Ecto neural progenitor cell (in vitro differentiated cells): ENCODE data around the gene AUH.
"Not testable (repeated sequence)": the region's sequence is repeated elsewhere in the genome, so short reads cannot be mapped to it uniquely, and the experiment has no call there.

Source experiments
- DNase-seq: peaks from one replicate; pipeline ENCODE4 v3.0.0-alpha.2; 2018; ENCODE audit warnings: low spot score

The AUH gene, protein sequence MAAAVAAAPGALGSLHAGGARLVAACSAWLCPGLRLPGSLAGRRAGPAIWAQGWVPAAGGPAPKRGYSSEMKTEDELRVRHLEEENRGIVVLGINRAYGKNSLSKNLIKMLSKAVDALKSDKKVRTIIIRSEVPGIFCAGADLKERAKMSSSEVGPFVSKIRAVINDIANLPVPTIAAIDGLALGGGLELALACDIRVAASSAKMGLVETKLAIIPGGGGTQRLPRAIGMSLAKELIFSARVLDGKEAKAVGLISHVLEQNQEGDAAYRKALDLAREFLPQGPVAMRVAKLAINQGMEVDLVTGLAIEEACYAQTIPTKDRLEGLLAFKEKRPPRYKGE

GRCh38 chr9:91361291-91362050, at the start of gene AUH:
Gene AUH (minus strand): TSS chr9:91361918. CDS start chr9:91361889, 29 bp downstream.
- peak; percentile 91 for DNase-seq

- DNase-seq = no peak
These were observed 49.5 kb upstream of the AUH start for GRCh38 chr9:91411096-91411771.

DNA sequence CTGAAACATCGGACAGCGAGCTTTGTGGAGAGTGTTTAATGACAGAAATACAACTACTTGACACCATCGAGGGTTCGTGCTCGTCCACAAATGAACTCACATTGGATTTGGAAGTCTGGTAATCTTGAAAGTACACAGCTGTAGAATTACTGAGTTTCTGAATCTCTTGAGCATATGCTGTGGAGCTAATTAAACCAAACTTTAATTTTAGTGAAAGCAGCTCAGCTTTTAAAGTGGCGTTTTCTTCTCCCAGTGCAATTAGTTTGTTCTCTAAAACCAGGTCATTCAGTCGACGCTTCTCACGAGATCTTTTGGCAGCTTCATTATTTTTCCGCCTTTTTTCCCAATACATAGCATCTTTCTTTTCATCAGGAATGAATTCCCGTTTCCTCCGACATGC, 48.4 kb upstream of the AUH start:
- no peak for DNase-seq

DNA sequence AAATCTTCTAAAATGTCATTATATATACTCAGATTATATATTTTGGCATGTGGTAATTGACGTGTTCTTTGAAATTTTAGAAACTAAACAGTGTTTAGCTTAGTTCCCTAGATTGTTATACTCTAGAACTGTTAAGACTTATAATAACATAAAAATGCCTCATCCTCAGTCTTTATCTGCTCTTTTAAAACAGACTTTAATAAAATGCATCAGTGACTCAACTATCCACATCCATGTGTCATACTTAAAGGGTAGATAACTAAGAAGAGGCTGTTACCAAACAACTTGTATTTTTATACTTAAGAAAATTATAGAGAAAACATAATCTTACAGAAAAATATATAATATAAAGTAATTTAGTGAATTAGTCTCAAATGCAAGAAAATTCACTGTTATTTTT, 46.8 kb upstream of the AUH start:
- no peak for DNase-seq

GRCh38 chr9:91407580-91408318, 46.0 kb upstream of the AUH start:
- DNase-seq = no peak

DNA sequence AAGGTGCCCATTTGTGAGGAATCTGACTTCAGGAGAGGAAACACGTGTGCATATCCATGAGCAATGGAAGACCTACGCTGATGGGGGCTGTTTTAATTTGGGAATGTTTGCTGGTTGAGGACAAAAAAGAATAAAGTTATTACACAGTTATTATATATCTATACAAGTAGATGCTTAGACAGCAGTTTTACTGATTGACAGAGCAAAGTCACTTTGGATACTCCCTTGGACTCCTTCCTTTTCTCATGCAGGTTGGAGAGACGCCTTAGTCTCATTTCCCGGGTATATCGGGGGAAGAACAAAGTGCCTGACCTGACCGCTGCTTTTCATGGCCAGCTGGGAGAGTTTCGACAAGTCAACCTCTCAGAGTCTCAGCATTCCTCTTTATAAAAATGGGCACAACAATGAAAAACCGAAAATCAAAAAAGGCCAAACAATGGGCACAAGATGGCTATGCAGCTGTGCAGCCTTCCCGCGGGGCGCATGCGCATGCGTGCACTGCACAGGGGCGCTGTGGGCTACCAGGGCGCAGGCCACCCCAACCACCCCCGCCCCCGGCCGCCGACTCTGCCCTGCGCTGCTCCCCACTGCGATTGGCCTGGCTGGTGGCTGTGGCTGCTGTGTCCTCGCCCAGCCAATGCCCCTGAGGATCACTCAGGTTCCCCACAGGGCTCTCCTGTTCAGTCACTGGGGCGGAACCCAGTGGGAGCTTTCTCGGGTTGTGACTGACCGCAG, 43.8 kb upstream of the AUH start:
- DNase-seq = no peak

DNA sequence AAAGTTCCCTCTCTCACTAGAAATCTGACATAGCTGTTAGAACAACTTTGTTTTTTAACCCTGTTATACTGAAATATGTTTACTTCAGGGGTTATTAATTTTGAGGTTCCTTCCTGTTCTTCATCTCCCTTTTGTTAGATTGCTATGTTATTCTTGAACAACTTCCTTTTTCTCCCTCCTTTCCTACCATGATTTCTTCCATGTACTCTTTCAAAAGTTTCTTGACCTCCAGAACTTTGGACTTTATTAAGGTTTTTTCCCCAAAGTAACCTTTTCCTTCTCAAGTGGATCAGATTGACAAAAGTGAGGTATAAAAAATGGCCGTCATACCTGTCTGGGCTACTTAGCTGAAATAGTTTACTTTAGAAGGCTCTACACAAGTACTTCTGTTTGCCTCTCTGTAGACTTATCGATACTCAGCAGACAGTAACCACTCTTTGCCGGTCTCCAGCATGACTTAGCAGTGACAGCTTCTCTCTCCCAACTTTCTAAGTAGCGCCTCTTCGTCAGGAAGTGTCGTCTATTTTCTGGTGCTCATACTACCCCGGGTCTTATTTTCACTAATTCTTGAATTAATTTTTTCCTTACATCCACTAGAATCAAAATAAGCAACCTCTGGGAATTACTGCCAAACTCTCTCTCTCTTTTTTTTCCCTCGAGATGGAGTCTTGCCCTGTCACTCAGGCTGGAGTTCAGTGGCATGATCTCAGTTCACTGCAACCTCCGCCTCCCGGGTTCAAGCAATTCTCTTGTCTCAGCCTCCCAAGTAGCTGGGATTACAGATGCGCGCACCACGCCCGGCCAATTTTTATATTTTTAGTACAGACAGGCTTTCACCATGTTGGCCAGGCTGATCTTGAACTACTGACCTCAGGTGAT, 42.2 kb upstream of the AUH start:
- no peak for DNase-seq

- no peak for DNase-seq
These were observed 37.2 kb upstream of the AUH start for GRCh38 chr9:91398926-91399325.

DNA sequence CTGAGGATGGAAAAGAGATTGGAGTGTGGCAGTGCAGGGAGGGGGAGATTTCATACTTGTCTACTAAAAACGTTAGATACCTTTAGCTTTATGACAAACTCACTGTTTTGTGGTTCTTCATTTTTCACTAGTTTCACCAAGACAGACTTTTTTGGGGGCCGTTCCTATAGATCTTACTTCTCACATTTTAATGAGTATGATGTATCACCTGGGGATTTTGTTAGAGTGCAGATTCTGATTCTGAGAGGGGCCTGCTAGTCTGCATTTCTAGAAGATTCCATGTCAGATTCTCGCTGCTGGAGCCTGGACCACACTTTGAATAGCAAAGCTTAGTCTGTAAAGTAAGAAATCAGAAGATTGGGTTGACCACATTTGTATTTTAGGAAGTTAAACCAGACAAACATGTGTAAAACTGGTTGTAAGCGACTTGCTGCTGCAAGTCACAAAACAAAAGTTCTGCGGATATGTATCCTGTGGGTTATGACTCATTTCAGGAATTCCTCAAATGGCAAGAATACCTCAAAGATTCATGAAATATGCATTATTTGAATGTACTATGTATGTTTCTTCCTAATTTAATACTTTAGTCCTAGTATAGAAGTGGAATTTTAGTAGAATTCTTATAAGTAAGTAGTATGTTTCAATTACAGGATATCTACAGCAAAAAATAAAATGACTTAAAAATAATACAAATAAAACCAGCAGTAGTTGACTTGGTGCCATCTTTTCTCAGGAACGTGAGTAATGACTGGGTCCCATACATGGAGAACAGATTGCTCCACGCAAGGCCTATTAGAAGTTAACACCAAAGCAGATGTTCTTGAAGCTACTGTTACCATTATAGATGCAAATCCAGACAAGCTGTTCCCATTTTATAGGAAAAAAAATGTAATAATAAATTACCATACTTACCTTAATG, 34.1 kb upstream of the AUH start:
- DNase-seq = no peak

GRCh38 chr9:91395106-91395552, 33.4 kb upstream of the AUH start:
- no peak for DNase-seq

GRCh38 chr9:91393826-91394225, 32.1 kb upstream of the AUH start:
- DNase-seq = no peak

GRCh38 chr9:91392435-91392834, 30.7 kb upstream of the AUH start:
- DNase-seq = no peak

GRCh38 chr9:91391818-91392217, 30.1 kb upstream of the AUH start:
- no peak for DNase-seq

- no peak for DNase-seq
These were observed 29.7 kb upstream of the AUH start for GRCh38 chr9:91391412-91391811.

- DNase-seq = not testable (repeated sequence)
These were observed 28.0 kb upstream of the AUH start for GRCh38 chr9:91389686-91390085.

GRCh38 chr9:91386765-91387164, 25.0 kb upstream of the AUH start:
- no peak for DNase-seq

- DNase-seq = no peak
These were observed 23.2 kb upstream of the AUH start for GRCh38 chr9:91384954-91385353.

- DNase-seq = no peak
These were observed 21.9 kb upstream of the AUH start for GRCh38 chr9:91383577-91383976.

GRCh38 chr9:91382298-91382697, 20.6 kb upstream of the AUH start:
- DNase-seq = no peak
